ENCODE data around the gene PCNX1.

Gene PCNX1

GRCh38 chr14:70976591-70976990 lies 69.3 kb downstream of the PCNX1 start:
- H3K4me3 ChIP-seq (ENCODE audit: low read length) = no peak overlapping the region
- no peak overlapping the region for H3K4me2 ChIP-seq (ENCODE audit: low read length)
- H3K9me3 ChIP-seq (replicated peaks; ENCODE audit: low read length) = no peaks in the 10 kb centered on the region
- H3K27me3 ChIP-seq (ENCODE audit: control insufficient read depth, insufficient read depth, low read length) = no peaks in the 10 kb centered on the region
- H3K36me3 ChIP-seq (ENCODE audit: insufficient read depth, low read length) = peaks cover 22% of the 10 kb centered on the region
- peaks cover 8% of the 10 kb centered on the region for H3K4me1 ChIP-seq (ENCODE audit: control insufficient read depth, insufficient read depth, low read length)
- no peak overlapping the region for H3K9ac ChIP-seq (ENCODE audit: low read depth, low read length)

GRCh38 chr14:70981000-70981952 lies 74.0 kb downstream of the PCNX1 start:
- Histone ChIP-seq H3K4me2 (ENCODE audit: low read length) (peak overlapping the region; percentile 46), H3K9me3 (replicated peaks; ENCODE audit: low read length) (no peaks in the 10 kb centered on the region), H3K4me1 (ENCODE audit: control insufficient read depth, insufficient read depth, low read length) (peaks cover 22% of the 10 kb centered on the region), H3K4me3 (ENCODE audit: low read length) (no peak overlapping the region), H3K36me3 (ENCODE audit: insufficient read depth, low read length) (peaks cover 27% of the 10 kb centered on the region), H3K9ac (ENCODE audit: low read depth, low read length) (peak overlapping the region; percentile 31), H3K27me3 (ENCODE audit: control insufficient read depth, insufficient read depth, low read length) (no peaks in the 10 kb centered on the region)

DNA sequence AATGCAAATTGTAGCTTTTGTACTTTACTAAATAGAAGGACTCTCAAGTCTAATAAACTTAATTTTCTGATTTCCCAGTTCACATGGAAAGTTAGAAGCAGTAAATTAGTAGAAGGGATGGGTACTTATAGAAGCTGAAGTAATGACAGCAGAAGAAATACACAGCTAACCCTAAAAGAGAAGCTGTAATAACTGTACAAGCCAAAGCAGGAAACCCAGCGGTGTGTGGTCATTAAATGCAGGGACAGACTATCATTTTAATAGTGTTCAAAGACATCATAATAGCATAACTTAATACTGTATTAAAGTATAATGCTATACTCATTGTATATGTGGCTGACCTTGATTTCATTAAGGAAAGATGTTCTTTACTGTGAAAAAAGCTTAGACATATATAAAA lies 74.9 kb downstream of the PCNX1 start:
- peaks cover 22% of the 10 kb centered on the region for H3K4me1 ChIP-seq (ENCODE audit: control insufficient read depth, insufficient read depth, low read length)
- no peaks in the 10 kb centered on the region for H3K27me3 ChIP-seq (ENCODE audit: control insufficient read depth, insufficient read depth, low read length)
- H3K4me3 ChIP-seq (ENCODE audit: low read length) = no peak overlapping the region
- H3K4me2 ChIP-seq (ENCODE audit: low read length) = peak overlapping the region; percentile 46
- H3K36me3 ChIP-seq (ENCODE audit: insufficient read depth, low read length) = peaks cover 19% of the 10 kb centered on the region
- no peaks in the 10 kb centered on the region for H3K9me3 ChIP-seq (replicated peaks; ENCODE audit: low read length)
- H3K9ac ChIP-seq (ENCODE audit: low read depth, low read length) = peak overlapping the region; percentile 31

- H3K4me1 ChIP-seq (ENCODE audit: control insufficient read depth, insufficient read depth, low read length) = peaks cover 9% of the 10 kb centered on the region
- H3K9ac ChIP-seq (ENCODE audit: low read depth, low read length) = no peak overlapping the region
- no peaks in the 10 kb centered on the region for H3K9me3 ChIP-seq (replicated peaks; ENCODE audit: low read length)
- no peak overlapping the region for H3K4me3 ChIP-seq (ENCODE audit: low read length)
- no peak overlapping the region for H3K4me2 ChIP-seq (ENCODE audit: low read length)
- H3K27me3 ChIP-seq (ENCODE audit: control insufficient read depth, insufficient read depth, low read length) = no peaks in the 10 kb centered on the region
- H3K36me3 ChIP-seq (ENCODE audit: insufficient read depth, low read length) = peaks cover 13% of the 10 kb centered on the region
These were observed 79.8 kb downstream of the PCNX1 start for GRCh38 chr14:70987041-70987440.

DNA sequence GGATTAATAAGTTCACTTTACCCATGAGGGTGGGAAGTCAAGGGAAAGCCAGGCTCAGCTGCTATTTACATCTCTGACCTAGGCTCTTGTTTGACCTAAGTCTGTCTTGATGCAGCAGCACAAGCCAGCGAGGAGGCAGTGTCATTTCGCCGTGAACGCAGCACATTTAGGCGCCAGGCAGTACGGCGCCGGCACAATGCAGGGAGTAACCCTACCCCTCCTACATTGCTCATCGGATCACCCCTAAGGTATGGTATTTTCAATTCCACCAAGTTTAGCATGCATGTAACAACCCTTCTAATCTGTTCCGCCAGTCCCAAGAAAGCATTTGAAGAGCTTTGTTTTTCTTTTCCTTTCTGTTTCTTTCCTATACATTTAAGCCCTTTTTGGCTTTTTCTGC lies 81.2 kb downstream of the PCNX1 start:
- no peak overlapping the region for H3K4me3 ChIP-seq (ENCODE audit: low read length)
- peaks cover 13% of the 10 kb centered on the region for H3K36me3 ChIP-seq (ENCODE audit: insufficient read depth, low read length)
- no peaks in the 10 kb centered on the region for H3K27me3 ChIP-seq (ENCODE audit: control insufficient read depth, insufficient read depth, low read length)
- H3K9ac ChIP-seq (ENCODE audit: low read depth, low read length) = no peak overlapping the region
- no peaks in the 10 kb centered on the region for H3K9me3 ChIP-seq (replicated peaks; ENCODE audit: low read length)
- no peaks in the 10 kb centered on the region for H3K4me1 ChIP-seq (ENCODE audit: control insufficient read depth, insufficient read depth, low read length)
- no peak overlapping the region for H3K4me2 ChIP-seq (ENCODE audit: low read length)

DNA sequence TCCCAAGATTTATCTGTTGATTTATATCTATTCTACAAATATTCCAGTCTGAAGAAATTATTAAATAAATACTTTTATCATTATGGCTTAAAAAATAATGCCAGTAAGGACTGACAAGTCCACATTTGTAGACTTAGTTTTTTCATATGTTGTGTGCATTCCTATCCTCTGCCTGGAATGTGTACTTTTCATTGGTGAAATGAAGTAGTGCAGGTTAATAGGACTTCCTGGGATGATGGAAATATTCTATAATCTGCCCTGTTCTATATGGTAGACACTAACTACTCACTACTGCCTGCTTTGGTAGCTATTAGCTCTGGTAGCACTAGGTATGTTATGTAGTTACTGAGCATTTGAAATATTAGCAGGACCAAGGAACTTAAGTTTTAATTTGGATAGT lies 86.7 kb downstream of the PCNX1 start:
- no peaks in the 10 kb centered on the region for H3K9me3 ChIP-seq (replicated peaks; ENCODE audit: low read length)
- H3K4me1 ChIP-seq (ENCODE audit: control insufficient read depth, insufficient read depth, low read length) = no peaks in the 10 kb centered on the region
- H3K36me3 ChIP-seq (ENCODE audit: insufficient read depth, low read length) = peaks cover 13% of the 10 kb centered on the region
- no peak overlapping the region for H3K4me2 ChIP-seq (ENCODE audit: low read length)
- H3K9ac ChIP-seq (ENCODE audit: low read depth, low read length) = no peak overlapping the region
- H3K4me3 ChIP-seq (ENCODE audit: low read length) = no peak overlapping the region
- no peaks in the 10 kb centered on the region for H3K27me3 ChIP-seq (ENCODE audit: control insufficient read depth, insufficient read depth, low read length)

- Histone ChIP-seq H3K36me3 (ENCODE audit: insufficient read depth, low read length) (peaks cover 13% of the 10 kb centered on the region), H3K9ac (ENCODE audit: low read depth, low read length) (no peak overlapping the region), H3K4me1 (ENCODE audit: control insufficient read depth, insufficient read depth, low read length) (no peaks in the 10 kb centered on the region), H3K27me3 (ENCODE audit: control insufficient read depth, insufficient read depth, low read length) (no peaks in the 10 kb centered on the region), H3K4me2 (ENCODE audit: low read length) (no peak overlapping the region), H3K9me3 (replicated peaks; ENCODE audit: low read length) (no peaks in the 10 kb centered on the region), H3K4me3 (ENCODE audit: low read length) (no peak overlapping the region)
These were observed 88.0 kb downstream of the PCNX1 start for GRCh38 chr14:70995211-70995610.

- no peaks in the 10 kb centered on the region for H3K27me3 ChIP-seq (ENCODE audit: control insufficient read depth, insufficient read depth, low read length)
- H3K9ac ChIP-seq (ENCODE audit: low read depth, low read length) = no peak overlapping the region
- H3K4me3 ChIP-seq (ENCODE audit: low read length) = no peak overlapping the region
- H3K4me2 ChIP-seq (ENCODE audit: low read length) = no peak overlapping the region
- no peaks in the 10 kb centered on the region for H3K9me3 ChIP-seq (replicated peaks; ENCODE audit: low read length)
- H3K4me1 ChIP-seq (ENCODE audit: control insufficient read depth, insufficient read depth, low read length) = no peaks in the 10 kb centered on the region
- H3K36me3 ChIP-seq (ENCODE audit: insufficient read depth, low read length) = peaks cover 12% of the 10 kb centered on the region
These were observed 88.4 kb downstream of the PCNX1 start for GRCh38 chr14:70995671-70996070.

GRCh38 chr14:70999117-70999516 lies 91.9 kb downstream of the PCNX1 start:
- Histone ChIP-seq H3K4me2 (ENCODE audit: low read length) (no peak overlapping the region), H3K9ac (ENCODE audit: low read depth, low read length) (no peak overlapping the region), H3K27me3 (ENCODE audit: control insufficient read depth, insufficient read depth, low read length) (no peaks in the 10 kb centered on the region), H3K4me3 (ENCODE audit: low read length) (no peak overlapping the region), H3K36me3 (ENCODE audit: insufficient read depth, low read length) (peaks cover 25% of the 10 kb centered on the region), H3K9me3 (replicated peaks; ENCODE audit: low read length) (no peaks in the 10 kb centered on the region), H3K4me1 (ENCODE audit: control insufficient read depth, insufficient read depth, low read length) (peaks cover 5% of the 10 kb centered on the region)

DNA sequence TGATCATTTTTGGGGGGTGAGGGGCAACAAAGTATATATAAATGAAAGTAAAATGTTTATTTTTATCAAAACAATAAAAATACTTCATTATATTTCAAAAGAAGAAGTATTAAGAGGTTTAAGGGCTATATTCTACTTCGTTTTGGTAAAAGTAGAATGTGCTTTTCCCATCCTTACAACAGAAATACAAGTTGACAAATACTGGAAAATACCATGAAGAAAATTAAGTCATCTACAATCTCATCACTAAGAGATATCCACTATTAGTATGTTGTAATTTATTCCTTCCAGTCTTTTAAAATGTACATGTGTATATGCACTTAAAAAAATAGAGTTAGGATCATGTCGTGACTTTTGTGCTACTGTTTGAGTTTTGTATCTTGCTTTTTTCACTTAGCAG lies 92.8 kb downstream of the PCNX1 start:
- Histone ChIP-seq H3K27me3 (ENCODE audit: control insufficient read depth, insufficient read depth, low read length) (no peaks in the 10 kb centered on the region), H3K4me2 (ENCODE audit: low read length) (no peak overlapping the region), H3K4me1 (ENCODE audit: control insufficient read depth, insufficient read depth, low read length) (peaks cover 15% of the 10 kb centered on the region), H3K4me3 (ENCODE audit: low read length) (no peak overlapping the region), H3K36me3 (ENCODE audit: insufficient read depth, low read length) (peaks cover 28% of the 10 kb centered on the region), H3K9ac (ENCODE audit: low read depth, low read length) (no peak overlapping the region), H3K9me3 (replicated peaks; ENCODE audit: low read length) (no peaks in the 10 kb centered on the region)

DNA sequence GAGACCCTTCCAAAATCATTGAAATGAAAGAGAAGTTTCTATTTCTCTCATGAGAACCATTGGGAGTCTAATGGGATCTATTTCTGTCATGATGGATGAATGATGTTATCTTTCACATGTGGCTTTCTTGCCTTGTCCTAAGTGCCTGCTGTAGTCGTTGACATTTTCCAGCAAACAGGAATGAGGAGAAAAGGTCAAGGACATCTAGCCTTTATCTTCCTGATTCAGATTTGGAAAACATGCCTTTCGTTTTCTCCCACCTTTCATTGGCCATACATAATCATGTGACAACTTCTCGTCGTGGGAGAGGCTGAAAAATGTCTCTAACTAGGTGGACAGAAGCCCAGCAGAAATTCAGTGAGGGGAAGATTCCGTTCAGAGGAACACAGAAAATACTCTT lies 94.5 kb downstream of the PCNX1 start:
- peaks cover 31% of the 10 kb centered on the region for H3K4me1 ChIP-seq (ENCODE audit: control insufficient read depth, insufficient read depth, low read length)
- no peak overlapping the region for H3K9ac ChIP-seq (ENCODE audit: low read depth, low read length)
- no peaks in the 10 kb centered on the region for H3K27me3 ChIP-seq (ENCODE audit: control insufficient read depth, insufficient read depth, low read length)
- H3K4me3 ChIP-seq (ENCODE audit: low read length) = no peak overlapping the region
- peaks cover 19% of the 10 kb centered on the region for H3K36me3 ChIP-seq (ENCODE audit: insufficient read depth, low read length)
- no peaks in the 10 kb centered on the region for H3K9me3 ChIP-seq (replicated peaks; ENCODE audit: low read length)
- H3K4me2 ChIP-seq (ENCODE audit: low read length) = no peak overlapping the region

GRCh38 chr14:71003156-71003555 lies 95.9 kb downstream of the PCNX1 start:
- Histone ChIP-seq H3K9ac (ENCODE audit: low read depth, low read length) (no peak overlapping the region), H3K4me2 (ENCODE audit: low read length) (no peak overlapping the region), H3K36me3 (ENCODE audit: insufficient read depth, low read length) (peaks cover 19% of the 10 kb centered on the region), H3K9me3 (replicated peaks; ENCODE audit: low read length) (no peaks in the 10 kb centered on the region), H3K4me3 (ENCODE audit: low read length) (no peak overlapping the region), H3K27me3 (ENCODE audit: control insufficient read depth, insufficient read depth, low read length) (no peaks in the 10 kb centered on the region), H3K4me1 (ENCODE audit: control insufficient read depth, insufficient read depth, low read length) (peaks cover 39% of the 10 kb centered on the region)

Data from skeletal muscle satellite cell (primary cell).